ENCODE results near the gene CLOCK. TPM values are rescaled to one million over a fixed set of nuclear protein-coding genes. Genes with fewer than 3 reads are reported as not detected.
"Not testable (repeated sequence)": the region's sequence is repeated elsewhere in the genome, so short reads cannot be mapped to it uniquely, and the experiment has no call there.

Gene CLOCK, protein sequence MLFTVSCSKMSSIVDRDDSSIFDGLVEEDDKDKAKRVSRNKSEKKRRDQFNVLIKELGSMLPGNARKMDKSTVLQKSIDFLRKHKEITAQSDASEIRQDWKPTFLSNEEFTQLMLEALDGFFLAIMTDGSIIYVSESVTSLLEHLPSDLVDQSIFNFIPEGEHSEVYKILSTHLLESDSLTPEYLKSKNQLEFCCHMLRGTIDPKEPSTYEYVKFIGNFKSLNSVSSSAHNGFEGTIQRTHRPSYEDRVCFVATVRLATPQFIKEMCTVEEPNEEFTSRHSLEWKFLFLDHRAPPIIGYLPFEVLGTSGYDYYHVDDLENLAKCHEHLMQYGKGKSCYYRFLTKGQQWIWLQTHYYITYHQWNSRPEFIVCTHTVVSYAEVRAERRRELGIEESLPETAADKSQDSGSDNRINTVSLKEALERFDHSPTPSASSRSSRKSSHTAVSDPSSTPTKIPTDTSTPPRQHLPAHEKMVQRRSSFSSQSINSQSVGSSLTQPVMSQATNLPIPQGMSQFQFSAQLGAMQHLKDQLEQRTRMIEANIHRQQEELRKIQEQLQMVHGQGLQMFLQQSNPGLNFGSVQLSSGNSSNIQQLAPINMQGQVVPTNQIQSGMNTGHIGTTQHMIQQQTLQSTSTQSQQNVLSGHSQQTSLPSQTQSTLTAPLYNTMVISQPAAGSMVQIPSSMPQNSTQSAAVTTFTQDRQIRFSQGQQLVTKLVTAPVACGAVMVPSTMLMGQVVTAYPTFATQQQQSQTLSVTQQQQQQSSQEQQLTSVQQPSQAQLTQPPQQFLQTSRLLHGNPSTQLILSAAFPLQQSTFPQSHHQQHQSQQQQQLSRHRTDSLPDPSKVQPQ
- polyA plus RNA-seq (2012; ENCODE audit: low read depth, missing spikeins): 3.3 TPM

DNA sequence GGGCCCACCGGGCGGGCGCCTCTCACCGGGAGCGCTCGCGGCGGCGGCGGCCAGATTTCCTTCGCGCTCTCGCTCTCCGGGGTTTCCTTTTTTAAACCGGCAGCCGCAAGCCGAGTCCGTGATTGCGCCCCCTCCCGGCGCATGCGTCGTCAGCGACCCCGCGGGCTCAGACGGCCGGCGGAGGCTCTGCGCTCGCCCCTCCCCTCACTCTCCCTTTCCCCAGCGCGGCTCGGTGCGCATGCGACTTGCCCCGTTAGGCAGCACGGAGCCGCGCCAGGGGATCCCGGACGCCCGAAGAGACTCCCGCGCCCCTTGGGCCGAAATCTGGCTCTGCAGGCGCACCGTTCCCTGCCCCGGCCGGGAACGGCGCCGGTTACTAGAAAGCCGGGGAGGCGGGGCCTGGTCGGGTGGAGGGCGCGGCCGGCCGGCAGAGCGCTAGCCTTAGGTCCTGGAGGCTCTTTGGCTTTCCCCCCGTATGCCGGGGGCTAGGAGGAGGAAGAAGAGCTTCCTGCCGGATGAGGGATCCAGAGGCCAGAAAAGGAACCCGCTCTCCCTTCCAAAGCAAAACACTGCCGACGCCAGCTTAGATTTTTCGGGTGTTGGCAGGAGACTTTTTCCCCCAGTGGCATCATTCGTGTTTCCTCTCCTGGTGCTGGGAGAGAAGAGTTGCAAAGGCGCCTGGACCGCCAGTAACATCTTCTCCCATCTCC is at the start of gene CLOCK:
Gene CLOCK (minus strand): TSS at position 154 of the 710 bp plus-strand sequence. CDS start 64,124 bp downstream, outside the sequence.
- FAIRE-seq (peak; percentile 77), DNase-seq (ENCODE audit: insufficient read length, low spot score) (peak; percentile 74)
- no peak for TF ChIP-seq SPI1 (IDR thresholded peaks at IDR 0.05; ENCODE audit: low read depth, low read length)
- no peak for TF ChIP-seq POU2F2 (IDR thresholded peaks at IDR 0.05; ENCODE audit: low read depth, low read length)
- TF ChIP-seq PAX5 (IDR thresholded peaks at IDR 0.05; ENCODE audit: insufficient read depth, low read length, severe bottlenecking): no peak
- TF ChIP-seq POLR2AphosphoS5 (IDR thresholded peaks at IDR 0.05; ENCODE audit: low read depth, low read length): no peak
- no peak; the same call in 1 of the 2 replicates for TF ChIP-seq POLR2A (IDR thresholded peaks at IDR 0.05; ENCODE audit: low read depth, low read length)
- TF ChIP-seq TAF1 (IDR thresholded peaks at IDR 0.05; ENCODE audit: low read depth, low read length): no peak

DNA sequence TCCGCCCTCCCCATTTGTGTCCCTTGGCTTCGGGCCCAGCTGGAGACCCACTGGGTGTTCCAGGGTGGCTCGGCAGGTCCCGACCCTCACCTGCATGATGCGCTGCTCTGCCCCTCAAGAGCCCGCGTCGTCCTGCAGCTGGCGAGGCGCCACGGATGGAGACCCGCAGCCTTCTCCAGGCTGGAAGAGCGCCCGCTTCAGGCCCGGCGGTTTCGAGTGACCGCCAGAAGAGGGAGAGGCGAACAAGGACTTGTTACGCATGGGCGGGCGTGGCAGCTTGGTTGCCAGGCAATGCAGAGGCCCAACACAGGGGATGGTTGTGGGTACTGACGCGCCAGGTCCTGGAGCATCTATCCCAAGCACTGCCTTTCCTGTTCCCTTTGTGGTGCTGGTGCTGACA is 45.3 kb upstream of the CLOCK start, which contains the start of gene PDCL2:
Gene PDCL2 (minus strand): TSS at position 232 of the 400 bp plus-strand sequence. CDS start 136 bp downstream, at position 96.
- no peak for FAIRE-seq
- DNase-seq (ENCODE audit: insufficient read length, low spot score): no peak
- TF ChIP-seq TAF1 (IDR thresholded peaks at IDR 0.05; ENCODE audit: low read depth, low read length) (no peak), SPI1 (IDR thresholded peaks at IDR 0.05; ENCODE audit: low read depth, low read length) (no peak), POU2F2 (IDR thresholded peaks at IDR 0.05; ENCODE audit: low read depth, low read length) (no peak), POLR2A (IDR thresholded peaks at IDR 0.05; ENCODE audit: low read depth, low read length) (no peak)

DNA sequence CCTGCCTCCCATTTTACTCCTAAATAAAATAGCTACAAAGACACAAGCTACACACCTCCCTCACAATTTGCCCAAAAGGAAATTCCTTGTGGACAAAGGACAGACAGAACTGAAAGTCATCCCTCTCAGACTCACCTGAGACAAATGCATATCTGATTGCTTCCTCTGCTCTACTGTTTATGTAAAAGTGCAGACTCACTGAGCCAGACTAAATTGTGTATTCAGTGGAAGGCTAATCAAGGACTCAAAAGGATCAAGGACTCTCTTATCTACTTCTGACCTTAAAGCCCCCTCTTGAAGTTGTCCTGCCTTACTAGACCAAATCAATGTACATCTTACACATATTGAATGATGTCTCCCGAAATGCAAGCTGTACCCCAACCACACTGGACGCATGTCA is 41.5 kb upstream of the CLOCK start:
- no peak for DNase-seq (ENCODE audit: insufficient read length, low spot score)
- no peak for TF ChIP-seq TAF1 (IDR thresholded peaks at IDR 0.05; ENCODE audit: low read depth, low read length)
- TF ChIP-seq POU2F2 (IDR thresholded peaks at IDR 0.05; ENCODE audit: low read depth, low read length): no peak
- TF ChIP-seq PAX5 (IDR thresholded peaks at IDR 0.05; ENCODE audit: insufficient read depth, low read length, severe bottlenecking): no peak
- no peak for TF ChIP-seq POLR2AphosphoS5 (IDR thresholded peaks at IDR 0.05; ENCODE audit: low read depth, low read length)
- no peak for TF ChIP-seq POLR2A (IDR thresholded peaks at IDR 0.05; ENCODE audit: low read depth, low read length)
- TF ChIP-seq SPI1 (IDR thresholded peaks at IDR 0.05; ENCODE audit: low read depth, low read length): no peak
- FAIRE-seq: no peak

DNA sequence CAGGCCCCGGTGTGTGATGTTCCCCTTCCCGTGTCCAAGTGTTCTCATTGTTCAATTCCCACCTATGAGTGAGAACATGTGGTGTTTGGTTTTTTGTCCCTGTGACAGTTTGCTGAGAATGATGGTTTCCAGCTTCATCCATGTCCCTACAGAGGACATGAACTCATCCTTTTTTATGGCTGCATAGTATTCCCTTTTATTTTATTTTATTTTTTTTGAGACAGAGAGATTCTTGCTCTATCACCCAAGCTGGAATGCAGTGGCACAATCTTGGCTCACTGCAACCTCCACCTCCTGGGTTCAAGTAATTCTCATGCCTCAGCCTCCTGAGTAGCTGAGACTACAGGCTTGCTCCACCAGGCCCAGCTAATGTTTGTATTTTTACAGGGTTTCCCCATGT is 36.1 kb upstream of the CLOCK start:
- FAIRE-seq; DNase-seq (ENCODE audit: insufficient read length, low spot score): not testable (repeated sequence)

DNA sequence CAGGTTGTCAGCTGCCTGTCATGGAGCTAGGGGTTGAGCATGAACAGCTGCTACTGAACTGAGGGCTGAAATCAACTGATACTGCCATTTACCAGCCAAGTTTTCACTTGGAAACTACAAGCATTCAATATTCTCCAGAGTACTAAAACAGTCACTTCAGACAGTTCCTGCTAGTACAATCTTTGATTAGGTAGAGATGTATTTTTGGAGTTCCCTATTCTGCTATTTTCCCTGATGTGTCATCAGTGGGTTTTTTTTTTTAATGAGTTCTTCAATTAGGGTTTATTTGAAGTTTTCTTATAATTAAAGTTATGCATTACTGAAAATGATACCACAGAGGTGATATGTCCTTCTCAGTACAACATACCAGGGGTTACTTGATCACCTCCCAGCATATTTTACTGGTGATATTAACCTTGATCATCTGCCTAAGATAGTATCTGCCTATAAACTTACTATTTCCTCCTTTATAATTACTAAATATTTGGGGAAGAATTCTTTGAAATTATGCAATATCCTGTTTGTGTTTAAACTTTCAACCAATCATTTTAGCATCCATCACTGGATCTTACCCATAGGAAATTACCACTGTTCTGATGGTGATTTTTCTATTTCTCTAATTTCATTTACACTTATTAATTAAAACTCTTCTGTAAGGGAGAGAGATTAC is 31.8 kb upstream of the CLOCK start:
- FAIRE-seq (no peak), DNase-seq (ENCODE audit: insufficient read length, low spot score) (no peak)
- TF ChIP-seq TAF1 (IDR thresholded peaks at IDR 0.05; ENCODE audit: low read depth, low read length): no peak
- no peak for TF ChIP-seq POLR2A (IDR thresholded peaks at IDR 0.05; ENCODE audit: low read depth, low read length)
- no peak for TF ChIP-seq PAX5 (IDR thresholded peaks at IDR 0.05; ENCODE audit: insufficient read depth, low read length, severe bottlenecking)
- TF ChIP-seq POU2F2 (IDR thresholded peaks at IDR 0.05; ENCODE audit: low read depth, low read length): no peak
- TF ChIP-seq POLR2AphosphoS5 (IDR thresholded peaks at IDR 0.05; ENCODE audit: low read depth, low read length): no peak

DNA sequence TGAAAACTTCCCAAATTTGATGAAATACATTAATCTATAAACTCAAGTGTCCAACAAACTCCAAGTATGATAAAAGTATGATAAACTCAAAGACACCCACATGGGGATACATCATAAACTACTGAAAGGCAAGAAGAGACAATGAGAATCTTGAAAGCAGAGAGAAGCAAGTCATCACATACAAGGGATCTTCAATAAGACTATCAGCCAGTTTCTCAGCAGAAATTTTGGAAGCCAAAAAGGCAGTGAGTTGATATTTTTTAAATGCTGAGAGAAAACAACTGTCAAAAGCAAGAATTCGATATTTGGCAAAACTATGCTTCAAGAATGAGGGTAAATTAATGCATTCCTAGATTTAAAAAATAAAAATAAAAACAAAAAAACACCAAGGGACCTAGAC is 28.8 kb upstream of the CLOCK start:
- DNase-seq (ENCODE audit: insufficient read length, low spot score): no peak
- FAIRE-seq: no peak
- no peak for TF ChIP-seq PAX5 (IDR thresholded peaks at IDR 0.05; ENCODE audit: insufficient read depth, low read length, severe bottlenecking)
- TF ChIP-seq SPI1 (IDR thresholded peaks at IDR 0.05; ENCODE audit: low read depth, low read length): no peak
- no peak for TF ChIP-seq POLR2AphosphoS5 (IDR thresholded peaks at IDR 0.05; ENCODE audit: low read depth, low read length)
- TF ChIP-seq POU2F2 (IDR thresholded peaks at IDR 0.05; ENCODE audit: low read depth, low read length): no peak
- no peak for TF ChIP-seq TAF1 (IDR thresholded peaks at IDR 0.05; ENCODE audit: low read depth, low read length)
- TF ChIP-seq POLR2A (IDR thresholded peaks at IDR 0.05; ENCODE audit: low read depth, low read length): no peak

DNA sequence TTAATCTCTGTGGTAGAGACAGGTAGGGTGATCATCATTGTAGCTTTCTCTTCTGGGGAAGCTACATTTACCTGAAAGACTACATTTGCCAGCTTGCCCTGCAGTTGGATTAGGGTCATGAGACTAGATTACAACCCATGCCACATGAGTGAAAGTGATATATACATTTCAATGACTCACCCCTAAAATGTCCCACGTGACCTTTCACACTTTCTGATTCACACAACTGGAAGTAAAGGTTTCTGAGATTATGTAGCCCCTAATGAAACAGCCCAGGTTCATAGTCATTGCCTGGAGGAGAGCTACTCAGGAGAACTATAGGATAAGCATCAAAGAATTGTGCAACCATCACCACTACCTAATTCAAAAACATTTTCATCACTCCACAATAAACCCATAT is 27.5 kb upstream of the CLOCK start:
- DNase-seq (ENCODE audit: insufficient read length, low spot score) (no peak), FAIRE-seq (no peak)
- TF ChIP-seq POLR2AphosphoS5 (IDR thresholded peaks at IDR 0.05; ENCODE audit: low read depth, low read length) (no peak), POLR2A (IDR thresholded peaks at IDR 0.05; ENCODE audit: low read depth, low read length) (no peak), POU2F2 (IDR thresholded peaks at IDR 0.05; ENCODE audit: low read depth, low read length) (no peak)

DNA sequence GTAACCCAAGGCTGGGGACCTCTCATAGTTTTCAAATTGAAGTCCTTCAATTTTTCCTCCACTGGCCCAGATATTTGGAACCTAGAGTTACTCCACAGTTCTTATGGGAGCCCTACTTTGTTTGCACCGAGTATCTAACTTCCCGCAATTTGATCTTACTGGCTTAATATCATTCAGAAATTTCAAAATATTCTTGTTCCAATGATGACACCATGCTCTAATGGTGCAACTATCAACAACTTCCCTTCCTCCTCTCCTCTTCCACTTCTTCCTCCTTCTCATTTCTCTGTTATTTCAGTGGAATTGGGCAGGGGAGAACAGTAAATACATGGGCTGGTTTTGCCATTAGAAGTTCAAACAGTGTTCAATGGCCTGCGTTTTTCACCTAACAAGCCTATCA is 25.1 kb upstream of the CLOCK start:
- FAIRE-seq (no peak), DNase-seq (ENCODE audit: insufficient read length, low spot score) (no peak)
- TF ChIP-seq PAX5 (IDR thresholded peaks at IDR 0.05; ENCODE audit: insufficient read depth, low read length, severe bottlenecking): no peak
- no peak for TF ChIP-seq POLR2AphosphoS5 (IDR thresholded peaks at IDR 0.05; ENCODE audit: low read depth, low read length)

DNA sequence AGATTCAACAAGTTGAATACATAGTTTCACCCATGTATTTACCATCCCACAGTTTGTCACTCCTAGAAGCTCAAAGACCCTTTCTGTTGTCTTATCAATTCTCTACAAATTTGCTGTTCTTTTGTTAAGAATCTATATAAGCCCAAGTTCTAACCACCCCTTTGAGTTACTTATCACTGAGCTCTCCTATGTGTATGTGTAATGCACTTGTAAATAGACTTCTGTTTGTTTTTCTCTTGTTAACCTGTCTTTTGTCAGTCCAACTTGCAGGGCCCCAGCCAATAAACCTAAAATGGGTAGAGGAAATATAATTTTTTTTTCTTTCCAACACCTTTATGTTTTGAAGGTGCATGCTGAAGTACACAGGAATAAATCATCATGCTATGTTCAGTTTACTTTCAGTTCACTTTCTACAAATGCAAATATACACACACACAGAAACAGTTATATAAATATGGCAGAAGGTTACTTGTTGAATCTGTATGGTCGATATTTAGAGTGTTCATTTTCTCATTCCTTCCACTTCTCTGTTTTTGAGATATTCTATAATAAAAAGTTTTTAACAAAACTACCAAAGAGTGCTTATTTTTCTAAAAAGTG is 22.3 kb upstream of the CLOCK start:
- no peak for DNase-seq (ENCODE audit: insufficient read length, low spot score)
- TF ChIP-seq POLR2A (IDR thresholded peaks at IDR 0.05; ENCODE audit: low read depth, low read length) (no peak), POU2F2 (IDR thresholded peaks at IDR 0.05; ENCODE audit: low read depth, low read length) (no peak), PAX5 (IDR thresholded peaks at IDR 0.05; ENCODE audit: insufficient read depth, low read length, severe bottlenecking) (no peak), TAF1 (IDR thresholded peaks at IDR 0.05; ENCODE audit: low read depth, low read length) (no peak), POLR2AphosphoS5 (IDR thresholded peaks at IDR 0.05; ENCODE audit: low read depth, low read length) (no peak), SPI1 (IDR thresholded peaks at IDR 0.05; ENCODE audit: low read depth, low read length) (no peak)
- FAIRE-seq: no peak

All from GM12891 (cell line).